Hepatocyte (in vitro differentiated cells): ENCODE data around the gene TULP4. TPM values are rescaled to one million over a fixed set of nuclear protein-coding genes. Genes with fewer than 3 reads are reported as not detected.
"Not testable (repeated sequence)": the region's sequence is repeated elsewhere in the genome, so short reads cannot be mapped to it uniquely, and the experiment has no call there.

Source experiments
- DNase-seq: peaks from one replicate; pipeline ENCODE4 v3.0.0-alpha.2; 2016; ENCODE audit warnings: low spot score
- H2AFZ ChIP-seq: fragments of 200-600 bp; sonication (generic); 2 replicates; pipeline ENCODE4 v1.6.0; 2016; ENCODE audit warnings: antibody characterized with exemption, mild to moderate bottlenecking
- H3K27ac ChIP-seq: fragments of 200-600 bp; sonication (generic); 2 replicates; pipeline ENCODE4 v1.5.1; 2016; ENCODE audit warnings: mild to moderate bottlenecking
- H3K27me3 ChIP-seq: fragments of 200-600 bp; sonication (generic); 2 replicates; pipeline ENCODE4 v1.6.1; 2016
- H3K36me3 ChIP-seq: fragments of 200-600 bp; sonication (generic); replicated peaks from 2 replicates; pipeline ENCODE4 v1.5.1; 2016; ENCODE audit warnings: low read depth; ENCODE audit not compliant: insufficient read depth
- H3K4me1 ChIP-seq: fragments of 200-600 bp; sonication (generic); 2 replicates; pipeline ENCODE4 v1.5.1; 2016; ENCODE audit warnings: mild to moderate bottlenecking, moderate library complexity; ENCODE audit not compliant: insufficient read depth
- H3K4me2 ChIP-seq: fragments of 200-600 bp; sonication (generic); 2 replicates; pipeline ENCODE4 v1.6.0; 2016
- H3K4me3 ChIP-seq: fragments of 200-600 bp; sonication (generic); 2 replicates; pipeline ENCODE4 v1.5.1; 2016; ENCODE audit warnings: mild to moderate bottlenecking
- H3K79me2 ChIP-seq: fragments of 200-600 bp; sonication (generic); 2 replicates; pipeline ENCODE4 v1.6.0; 2017; ENCODE audit warnings: mild to moderate bottlenecking
- H3K9me2 ChIP-seq: fragments of 200-600 bp; sonication (generic); replicated peaks from 2 replicates; pipeline ENCODE4 v1.6.0; 2017; ENCODE audit warnings: mild to moderate bottlenecking; ENCODE audit not compliant: insufficient read depth
- H3K9me3 ChIP-seq: fragments of 200-600 bp; sonication (generic); 2 replicates; pipeline ENCODE4 v1.5.1; 2016; ENCODE audit warnings: low read depth, mild to moderate bottlenecking
- H4K20me1 ChIP-seq: fragments of 200-600 bp; sonication (generic); 2 replicates; pipeline ENCODE4 v1.6.0; 2016; ENCODE audit warnings: mild to moderate bottlenecking; ENCODE audit not compliant: insufficient read depth, poor library complexity, severe bottlenecking
- CTCF ChIP-seq: fragments of 200-600 bp; sonication (generic); IDR thresholded peaks from 2 replicates; pipeline ENCODE4 v1.5.1; 2016; ENCODE audit warnings: antibody characterized with exemption, mild to moderate bottlenecking; ENCODE audit not compliant: poor library complexity
- EZH2 ChIP-seq: fragments of 200-600 bp; sonication (generic); IDR thresholded peaks from 2 replicates; pipeline ENCODE4 v1.6.1; 2016; ENCODE audit warnings: antibody characterized with exemption, mild to moderate bottlenecking, borderline replicate concordance
- EZH2phosphoT487 ChIP-seq: fragments of 200-600 bp; sonication (generic); IDR thresholded peaks from one replicate; pipeline ENCODE4 v1.6.1; 2018; ENCODE audit warnings: antibody characterized with exemption, mild to moderate bottlenecking, low read depth, moderate library complexity; ENCODE audit not compliant: unreplicated experiment, severe bottlenecking
- WGBS: methylation state at CpG from one replicate; pipeline ENCODE4 v1.1.6; 2016; ENCODE audit warnings: low lambda C conversion rate; ENCODE audit errors: missing lambda C conversion rate; 5-methylcytosine and 5-hydroxymethylcytosine counted together
- polyA plus RNA-seq: library from polyadenylated mRNA; unstranded; fragments of >200 nt; fragmentation: Nextera tagmentation; extraction: Ambion mirVana; gene quantifications from 2 replicates; pipeline ENCODE4 v1.2.1, GENCODE V29; 2016
- total RNA-seq: library from RNA; depleted of rRNA; stranded (reverse); fragments of >200 nt; gene quantifications from 2 replicates; pipeline ENCODE4 v1.2.3, GENCODE V29; 2014

Gene TULP4
- total and polyA plus RNA-seq, 2 experiments from 2014 or later: 30.1 to 129 TPM

GRCh38 chr6:158521759-158522158, 209.5 kb downstream of the TULP4 start:
- Histone ChIP-seq H3K4me2 (no peak overlapping the region), H3K79me2 (no peaks in the 10 kb centered on the region), H3K36me3 (no peaks in the 10 kb centered on the region), H4K20me1 (no peaks in the 10 kb centered on the region), H3K4me3 (no peak overlapping the region), H3K27ac (no peak overlapping the region), H3K4me1 (peaks cover 10% of the 10 kb centered on the region), H3K9me2 (no peaks in the 10 kb centered on the region), H2AFZ (no peak overlapping the region), H3K27me3 (no peaks in the 10 kb centered on the region), H3K9me3 (no peaks in the 10 kb centered on the region)
- DNase-seq: no peak
- 100% methylated on average over 1 of the region's 1 CpG for WGBS
- TF ChIP-seq CTCF (no peak), EZH2phosphoT487 (no peak), EZH2 (no peak)

- no peak overlapping the region for H3K27ac ChIP-seq
- no peaks in the 10 kb centered on the region for H3K27me3 ChIP-seq
- no peak for DNase-seq
- TF ChIP-seq CTCF: no peak
- TF ChIP-seq EZH2phosphoT487: no peak
- TF ChIP-seq EZH2: no peak
- H3K4me3 ChIP-seq: no peak overlapping the region
- no peak overlapping the region for H3K4me2 ChIP-seq
- H3K79me2 ChIP-seq: no peaks in the 10 kb centered on the region
- no peaks in the 10 kb centered on the region for H3K9me3 ChIP-seq
- H3K9me2 ChIP-seq: no peaks in the 10 kb centered on the region
- WGBS: 97% methylated on average over 11 of the region's 11 CpGs
- no peaks in the 10 kb centered on the region for H4K20me1 ChIP-seq
- H2AFZ ChIP-seq: no peak overlapping the region
- H3K36me3 ChIP-seq: no peaks in the 10 kb centered on the region
- H3K4me1 ChIP-seq: peaks cover 9% of the 10 kb centered on the region
Observed at GRCh38 chr6:158522616-158523015, 210.4 kb downstream of the TULP4 start.

- DNase-seq: no peak
- WGBS: 98% methylated on average over 15 of the region's 15 CpGs
- no peak overlapping the region for H3K4me2 ChIP-seq
- H3K27me3 ChIP-seq: no peaks in the 10 kb centered on the region
- TF ChIP-seq EZH2: no peak
- TF ChIP-seq CTCF: no peak
- TF ChIP-seq EZH2phosphoT487: no peak
- no peaks in the 10 kb centered on the region for H3K36me3 ChIP-seq
- no peaks in the 10 kb centered on the region for H3K9me2 ChIP-seq
- no peak overlapping the region for H3K4me3 ChIP-seq
- H2AFZ ChIP-seq: no peak overlapping the region
- H3K9me3 ChIP-seq: no peaks in the 10 kb centered on the region
- no peaks in the 10 kb centered on the region for H3K79me2 ChIP-seq
- H3K4me1 ChIP-seq: no peaks in the 10 kb centered on the region
- no peak overlapping the region for H3K27ac ChIP-seq
- H4K20me1 ChIP-seq: no peaks in the 10 kb centered on the region
Observed at GRCh38 chr6:158524311-158524710, 212.0 kb downstream of the TULP4 start.

- H3K27ac ChIP-seq, H3K9me2 ChIP-seq, H4K20me1 ChIP-seq, H2AFZ ChIP-seq, H3K27me3 ChIP-seq, H3K79me2 ChIP-seq, H3K36me3 ChIP-seq, H3K4me1 ChIP-seq, H3K9me3 ChIP-seq, H3K4me2 ChIP-seq, DNase-seq, H3K4me3 ChIP-seq: not testable (repeated sequence)
- 95% methylated on average over 1 of the region's 1 CpG for WGBS
Observed at GRCh38 chr6:158527858-158528257, 215.6 kb downstream of the TULP4 start.
